ENCODE results near the gene ENC1. TPM values are rescaled to one million over a fixed set of nuclear protein-coding genes. Genes with fewer than 3 reads are reported as not detected.
A peak's percentile ranks its signal among the peaks of the same experiment; 100 is the strongest.
"Not testable (repeated sequence)": the region's sequence is repeated elsewhere in the genome, so short reads cannot be mapped to it uniquely, and the experiment has no call there.

The ENC1 gene, protein sequence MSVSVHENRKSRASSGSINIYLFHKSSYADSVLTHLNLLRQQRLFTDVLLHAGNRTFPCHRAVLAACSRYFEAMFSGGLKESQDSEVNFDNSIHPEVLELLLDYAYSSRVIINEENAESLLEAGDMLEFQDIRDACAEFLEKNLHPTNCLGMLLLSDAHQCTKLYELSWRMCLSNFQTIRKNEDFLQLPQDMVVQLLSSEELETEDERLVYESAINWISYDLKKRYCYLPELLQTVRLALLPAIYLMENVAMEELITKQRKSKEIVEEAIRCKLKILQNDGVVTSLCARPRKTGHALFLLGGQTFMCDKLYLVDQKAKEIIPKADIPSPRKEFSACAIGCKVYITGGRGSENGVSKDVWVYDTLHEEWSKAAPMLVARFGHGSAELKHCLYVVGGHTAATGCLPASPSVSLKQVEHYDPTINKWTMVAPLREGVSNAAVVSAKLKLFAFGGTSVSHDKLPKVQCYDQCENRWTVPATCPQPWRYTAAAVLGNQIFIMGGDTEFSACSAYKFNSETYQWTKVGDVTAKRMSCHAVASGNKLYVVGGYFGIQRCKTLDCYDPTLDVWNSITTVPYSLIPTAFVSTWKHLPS
- total RNA-seq: 0.87 and 1.2 TPM in 2 replicates

DNA sequence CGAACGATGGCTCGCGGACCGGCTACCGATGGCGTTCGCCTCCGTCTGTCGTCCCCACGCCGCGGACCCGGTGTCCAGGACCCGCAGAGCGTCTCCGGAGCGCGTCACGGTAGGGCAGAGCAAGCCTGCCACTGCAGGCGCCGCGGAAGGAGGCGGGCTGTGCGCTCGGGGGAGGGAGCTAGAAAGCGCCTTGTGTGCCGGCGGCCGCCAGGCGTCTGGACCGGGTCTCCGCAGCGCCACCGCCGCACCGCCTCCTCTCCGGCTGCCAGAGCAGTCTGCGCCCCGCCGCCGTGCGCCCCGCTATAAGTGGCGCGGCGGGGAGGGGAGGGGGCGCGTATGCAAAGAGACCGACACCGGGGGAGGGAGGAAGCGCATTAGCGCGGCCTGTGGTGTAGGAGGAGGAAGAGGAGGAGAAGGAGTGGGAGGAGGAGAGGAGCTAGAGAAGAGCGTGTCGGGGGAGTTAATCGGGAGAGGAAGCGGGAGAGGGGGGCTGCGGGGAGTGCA is at the start of gene ENC1:
ENC1 (minus strand) TSS at position 279 of the 504 bp plus-strand sequence. CDS start 4,243 bp downstream, outside the sequence.
- no peaks in the 10 kb centered on the region for H3K9me3 Mint-ChIP-seq
- peak; percentile 71 for DNase-seq (ENCODE audit: low spot score)
- H3K27ac Mint-ChIP-seq: no peak within 1 kb of the TSS
- H3K27me3 Mint-ChIP-seq (ENCODE audit: low read depth): peaks cover 81% of the 10 kb centered on the region
- H3K4me3 Mint-ChIP-seq (ENCODE audit: low read depth): peak within 1 kb of the TSS; percentile 79
- peaks cover 22% of the 10 kb centered on the region for H3K4me1 Mint-ChIP-seq (ENCODE audit: low read depth)
- intact Hi-C loops (cut with micrococcal nuclease): loop anchor here (5.0 to 10.0 kb wide), 3 partner anchors 246 to 443 kb away; no protein-coding TSS in a partner anchor
- H3K36me3 Mint-ChIP-seq (ENCODE audit: low read depth): no peaks in the 10 kb centered on the region

DNA sequence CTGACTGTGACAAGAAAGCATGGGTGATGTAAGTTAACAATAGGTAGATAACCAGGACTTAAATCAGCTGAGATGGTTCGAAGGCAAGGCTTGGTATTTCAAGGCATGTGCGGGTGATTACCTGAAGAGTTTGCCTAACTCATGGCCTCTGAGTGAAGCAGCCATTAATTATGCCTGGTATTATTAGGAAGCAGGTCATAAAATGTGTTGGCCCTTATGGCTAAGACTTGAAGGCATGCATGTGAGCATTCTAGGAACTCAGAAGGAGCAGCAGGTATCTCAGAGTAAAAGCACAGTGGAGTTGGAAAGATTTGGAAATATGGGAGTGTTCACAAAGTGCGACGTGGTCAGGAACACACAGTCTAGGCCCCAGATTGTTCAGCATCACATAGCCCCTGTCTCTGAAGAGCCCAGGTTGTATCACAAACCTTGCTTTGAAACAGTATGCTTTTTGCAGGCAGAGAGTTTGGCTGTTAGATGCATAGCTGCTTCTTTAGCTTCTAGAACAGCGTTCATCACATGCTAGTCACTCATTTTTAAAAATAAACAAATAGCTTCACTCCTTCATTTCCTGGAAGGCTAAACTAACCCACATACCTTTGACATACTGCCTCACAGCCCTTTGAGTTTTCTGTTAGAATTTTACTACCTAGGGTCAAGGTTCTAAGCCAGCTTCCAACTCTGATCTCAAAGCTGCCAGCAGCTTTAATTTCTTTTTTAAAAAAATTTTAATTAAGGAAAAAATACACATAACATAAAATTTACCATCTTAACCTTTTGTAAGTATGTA is 46.6 kb upstream of the ENC1 start:
- intact Hi-C loops (cut with micrococcal nuclease): loop anchor here (10.0 kb wide), 1 partner anchor 368 kb away; the partner anchor contains the start of gene GCNT4
- H3K36me3 Mint-ChIP-seq (ENCODE audit: low read depth): peaks cover 30% of the 10 kb centered on the region
- peaks cover 9% of the 10 kb centered on the region for H3K27me3 Mint-ChIP-seq (ENCODE audit: low read depth)
- no peak overlapping the region for H3K27ac Mint-ChIP-seq
- peaks cover 17% of the 10 kb centered on the region for H3K4me1 Mint-ChIP-seq (ENCODE audit: low read depth)
- DNase-seq (ENCODE audit: low spot score): no peak
- no peaks in the 10 kb centered on the region for H3K9me3 Mint-ChIP-seq
- H3K4me3 Mint-ChIP-seq (ENCODE audit: low read depth): no peak overlapping the region

DNA sequence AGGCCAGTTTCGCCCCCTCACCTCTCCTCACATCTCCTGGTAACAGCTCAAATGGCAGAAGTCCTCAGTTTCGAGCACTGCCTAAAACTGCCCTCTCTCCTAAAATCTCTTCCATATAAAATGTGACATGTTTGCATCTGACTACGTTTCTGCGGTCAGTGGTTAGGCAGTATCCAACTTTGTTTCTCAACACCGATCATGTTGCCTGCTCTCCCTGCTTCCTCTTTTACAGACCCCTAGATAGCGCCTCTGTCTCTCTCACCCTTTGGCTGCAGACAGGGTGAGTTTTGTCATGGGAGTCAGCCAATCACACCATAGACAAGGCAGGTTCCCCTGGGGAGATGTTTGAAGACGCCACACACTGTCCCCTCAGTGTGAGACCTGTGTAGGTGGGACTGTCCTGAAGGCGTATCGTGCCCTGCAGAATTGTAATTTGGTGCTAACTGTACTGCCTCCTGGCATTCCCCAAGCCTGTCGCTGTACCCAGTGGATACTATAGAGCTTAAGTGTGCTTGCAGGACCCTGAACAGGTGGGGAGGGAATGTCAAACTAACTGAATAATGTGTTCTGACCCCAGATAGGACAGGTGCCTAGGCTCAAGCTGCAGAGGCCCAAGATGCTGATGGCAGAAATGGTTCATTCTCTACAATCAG is 45.6 kb upstream of the ENC1 start:
- H3K27ac Mint-ChIP-seq: peak overlapping the region; percentile 23
- peaks cover 17% of the 10 kb centered on the region for H3K4me1 Mint-ChIP-seq (ENCODE audit: low read depth)
- peaks cover 9% of the 10 kb centered on the region for H3K27me3 Mint-ChIP-seq (ENCODE audit: low read depth)
- H3K9me3 Mint-ChIP-seq: no peaks in the 10 kb centered on the region
- peak overlapping the region; percentile 81 for H3K4me3 Mint-ChIP-seq (ENCODE audit: low read depth)
- peaks cover 30% of the 10 kb centered on the region for H3K36me3 Mint-ChIP-seq (ENCODE audit: low read depth)
- DNase-seq (ENCODE audit: low spot score): no peak
- intact Hi-C loops (cut with micrococcal nuclease): loop anchor here (2.0 to 10.0 kb wide), 2 partner anchors 81 to 369 kb away; partner anchors contain the start of genes GCNT4, GFM2 and NSA2

DNA sequence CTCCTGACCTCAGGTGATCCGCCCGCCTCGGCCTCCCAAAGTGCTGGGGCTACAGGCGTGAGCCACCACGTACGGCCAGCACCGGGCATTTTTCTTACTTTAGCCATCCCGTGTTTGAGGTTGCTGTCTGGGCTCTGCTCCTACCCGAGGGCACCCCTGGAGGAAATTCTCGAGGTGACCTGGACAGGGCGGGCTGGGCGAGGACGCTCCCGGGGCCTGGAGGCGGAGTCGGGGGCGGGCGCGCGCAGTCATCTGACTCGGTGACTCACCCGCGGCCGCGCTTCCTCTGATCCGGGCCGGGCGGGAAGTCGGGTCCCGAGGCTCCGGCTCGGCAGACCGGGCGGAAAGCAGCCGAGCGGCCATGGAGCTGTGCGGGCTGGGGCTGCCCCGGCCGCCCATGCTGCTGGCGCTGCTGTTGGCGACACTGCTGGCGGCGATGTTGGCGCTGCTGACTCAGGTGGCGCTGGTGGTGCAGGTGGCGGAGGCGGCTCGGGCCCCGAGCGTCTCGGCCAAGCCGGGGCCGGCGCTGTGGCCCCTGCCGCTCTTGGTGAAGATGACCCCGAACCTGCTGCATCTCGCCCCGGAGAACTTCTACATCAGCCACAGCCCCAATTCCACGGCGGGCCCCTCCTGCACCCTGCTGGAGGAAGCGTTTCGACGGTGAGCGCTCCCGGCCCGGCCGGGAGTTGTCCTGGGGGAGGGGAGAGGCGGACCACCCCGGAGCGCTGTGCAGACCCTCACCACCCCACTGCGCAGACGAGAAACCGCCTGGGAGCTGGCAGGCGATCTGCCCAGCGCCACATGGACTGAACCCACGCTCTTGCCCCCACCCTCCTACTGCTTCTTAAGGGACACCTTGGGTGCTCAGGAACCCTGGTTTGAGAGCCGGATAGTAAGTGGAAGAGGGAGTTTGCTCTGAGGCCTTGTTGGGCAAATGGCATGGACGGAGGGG is 44.6 kb upstream of the ENC1 start, which contains the start of gene HEXB:
HEXB (plus strand) TSS at position 334 of the 952 bp plus-strand sequence; CDS start at position 362, 28 bp downstream.
- H3K9me3 Mint-ChIP-seq: no peaks in the 10 kb centered on the region
- peaks cover 17% of the 10 kb centered on the region for H3K27me3 Mint-ChIP-seq (ENCODE audit: low read depth)
- peak; percentile 79 for DNase-seq (ENCODE audit: low spot score)
- peak within 1 kb of the TSS; percentile 81 for H3K4me3 Mint-ChIP-seq (ENCODE audit: low read depth)
- H3K27ac Mint-ChIP-seq: peak within 1 kb of the TSS; percentile 23
- intact Hi-C loops (cut with micrococcal nuclease): loop anchor here (2.0 to 10.0 kb wide), 2 partner anchors 82 to 370 kb away; partner anchors contain the start of genes GCNT4, GFM2 and NSA2
- H3K36me3 Mint-ChIP-seq (ENCODE audit: low read depth): peaks cover 24% of the 10 kb centered on the region
- H3K4me1 Mint-ChIP-seq (ENCODE audit: low read depth): peaks cover 17% of the 10 kb centered on the region

DNA sequence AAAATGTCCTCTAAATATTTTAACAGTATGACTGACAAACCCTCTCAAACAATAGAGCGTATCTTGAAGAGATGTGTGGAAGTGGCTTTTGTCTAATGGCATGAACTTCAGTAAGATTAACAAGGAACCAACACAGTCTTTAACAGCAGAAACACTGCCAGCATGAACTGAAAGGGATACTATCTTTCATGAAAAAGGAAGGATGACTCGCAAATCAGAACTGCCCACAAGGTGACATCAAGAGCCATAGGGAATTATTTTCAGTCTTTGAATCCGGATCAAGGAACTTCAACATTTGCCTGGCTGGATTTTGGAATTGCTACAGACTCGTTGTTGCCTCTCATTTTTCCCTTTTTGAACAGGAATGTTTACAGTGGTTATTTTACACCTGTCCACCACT is 39.4 kb upstream of the ENC1 start:
- Mint-ChIP-seq H3K27ac (no peak overlapping the region), H3K36me3 (ENCODE audit: low read depth) (no peaks in the 10 kb centered on the region), H3K4me3 (ENCODE audit: low read depth) (no peak overlapping the region), H3K27me3 (ENCODE audit: low read depth) (peaks cover 35% of the 10 kb centered on the region), H3K9me3 (no peaks in the 10 kb centered on the region), H3K4me1 (ENCODE audit: low read depth) (peaks cover 3% of the 10 kb centered on the region)
- intact Hi-C loops (cut with micrococcal nuclease): loop anchor here (10.0 kb wide), 1 partner anchor 375 kb away; the partner anchor contains the start of gene GCNT4
- no peak for DNase-seq (ENCODE audit: low spot score)

DNA sequence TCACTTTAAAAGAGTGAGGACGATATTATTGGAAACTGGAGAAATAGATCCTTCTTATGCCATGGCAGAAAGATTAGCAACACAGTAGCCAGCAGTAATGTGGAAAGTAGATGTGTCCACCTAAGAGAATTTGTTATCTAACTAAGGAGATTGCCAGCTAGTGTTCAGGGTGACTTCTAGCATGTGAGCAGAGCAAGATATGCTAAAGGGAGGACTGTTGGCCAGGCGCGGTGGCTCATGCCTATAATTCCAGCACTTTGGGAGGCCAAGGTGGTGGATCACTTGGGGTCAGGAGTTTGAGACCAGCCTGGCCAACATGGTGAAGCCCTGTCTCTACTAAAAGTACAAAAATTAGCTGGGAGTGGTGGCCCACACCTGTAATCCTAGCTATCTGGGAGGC is 38.8 kb upstream of the ENC1 start:
- H3K4me1 Mint-ChIP-seq (ENCODE audit: low read depth); H3K27ac Mint-ChIP-seq; H3K9me3 Mint-ChIP-seq; H3K36me3 Mint-ChIP-seq (ENCODE audit: low read depth); DNase-seq (ENCODE audit: low spot score); H3K4me3 Mint-ChIP-seq (ENCODE audit: low read depth); intact Hi-C loops (cut with micrococcal nuclease): not testable (repeated sequence)
- peaks cover 36% of the 10 kb centered on the region for H3K27me3 Mint-ChIP-seq (ENCODE audit: low read depth)

DNA sequence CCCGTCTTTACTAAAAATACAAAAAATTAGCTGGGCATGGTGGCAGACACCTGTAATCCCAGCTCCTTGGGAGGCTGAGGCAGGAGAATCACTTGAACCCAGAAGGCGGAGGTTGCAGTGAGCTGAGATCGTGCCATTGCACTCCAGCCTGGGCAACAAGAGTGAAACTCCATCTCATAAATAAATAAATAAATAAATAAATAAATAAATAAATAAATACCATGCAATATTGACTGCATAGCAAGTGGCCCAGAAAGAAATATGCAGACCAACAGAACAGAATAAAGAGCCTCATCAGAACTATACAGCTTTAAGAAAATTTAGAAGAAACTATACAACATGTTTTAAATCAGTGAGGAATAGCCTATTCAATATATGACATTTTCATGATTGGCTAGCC is 37.6 kb upstream of the ENC1 start:
- DNase-seq (ENCODE audit: low spot score); H3K9me3 Mint-ChIP-seq; H3K4me1 Mint-ChIP-seq (ENCODE audit: low read depth); intact Hi-C loops (cut with micrococcal nuclease); H3K4me3 Mint-ChIP-seq (ENCODE audit: low read depth); H3K27ac Mint-ChIP-seq; H3K36me3 Mint-ChIP-seq (ENCODE audit: low read depth): not testable (repeated sequence)
- H3K27me3 Mint-ChIP-seq (ENCODE audit: low read depth): peaks cover 38% of the 10 kb centered on the region

DNA sequence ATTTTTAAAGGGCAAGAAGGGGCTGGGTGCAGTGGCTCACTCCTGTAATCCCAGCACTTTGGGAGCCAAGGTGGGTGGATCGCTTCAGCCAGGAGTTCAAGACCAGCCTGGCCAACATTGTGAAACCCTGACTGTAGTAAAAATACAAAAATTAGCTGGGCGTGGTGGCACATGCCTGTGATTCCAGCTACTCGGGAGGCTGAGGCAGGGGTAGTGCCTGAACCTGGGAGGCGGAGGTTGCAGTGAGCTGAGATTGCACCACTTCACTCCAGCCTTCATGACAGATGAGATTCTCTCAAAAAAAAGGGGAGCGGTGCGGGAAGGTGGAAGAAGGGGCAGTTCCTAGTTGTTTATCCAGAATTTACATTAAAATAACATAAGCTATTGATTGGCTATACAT is 35.9 kb upstream of the ENC1 start:
- H3K36me3 Mint-ChIP-seq (ENCODE audit: low read depth); intact Hi-C loops (cut with micrococcal nuclease): not testable (repeated sequence)
- peaks cover 36% of the 10 kb centered on the region for H3K27me3 Mint-ChIP-seq (ENCODE audit: low read depth)

DNA sequence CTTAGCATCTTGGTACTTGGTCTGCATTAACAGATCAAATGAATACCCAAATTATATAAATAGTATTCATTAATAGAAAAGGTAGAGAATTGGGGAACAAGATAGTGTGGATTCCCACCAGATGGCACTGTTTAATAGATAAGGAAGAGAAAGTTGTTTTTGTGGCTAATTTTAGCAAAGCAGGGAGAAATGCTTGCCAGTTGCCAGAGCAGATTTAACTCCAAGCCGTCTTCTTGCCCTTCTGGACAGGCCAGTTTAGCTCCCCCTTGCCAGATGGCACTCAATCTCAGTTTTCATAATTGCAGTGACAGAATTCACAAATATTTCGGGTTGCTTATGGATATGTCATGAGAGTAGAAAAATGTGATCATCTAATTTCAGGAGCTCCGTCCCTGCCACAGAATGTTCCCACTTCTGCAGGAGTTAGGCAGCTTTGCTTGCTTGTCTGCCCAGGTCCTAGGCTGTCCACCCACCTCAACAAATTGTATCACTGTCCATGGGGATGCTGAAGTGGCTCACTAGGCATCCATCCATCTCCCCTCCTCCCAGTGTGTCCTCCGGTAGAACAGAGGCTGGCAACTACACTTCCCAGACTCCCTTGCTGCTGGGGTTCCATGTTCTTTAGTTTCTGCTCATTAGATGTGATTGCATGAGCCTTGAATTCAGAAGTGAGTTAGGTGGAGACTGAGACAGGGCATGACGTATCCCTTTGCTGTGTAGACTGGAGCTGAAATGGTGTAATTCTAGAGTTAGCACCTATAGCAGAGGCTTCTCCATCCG is 32.7 kb upstream of the ENC1 start:
- no peaks in the 10 kb centered on the region for H3K36me3 Mint-ChIP-seq (ENCODE audit: low read depth)
- DNase-seq (ENCODE audit: low spot score): no peak
- no peaks in the 10 kb centered on the region for H3K4me1 Mint-ChIP-seq (ENCODE audit: low read depth)
- no peak overlapping the region for H3K4me3 Mint-ChIP-seq (ENCODE audit: low read depth)
- no peaks in the 10 kb centered on the region for H3K9me3 Mint-ChIP-seq
- no peak overlapping the region for H3K27ac Mint-ChIP-seq
- H3K27me3 Mint-ChIP-seq (ENCODE audit: low read depth): peaks cover 17% of the 10 kb centered on the region
- intact Hi-C loops (cut with micrococcal nuclease): loop anchor here (2.0 kb wide), 1 partner anchor 246 kb away; no protein-coding TSS in a partner anchor

More for the DNA sequence above, 35.9 kb upstream of the ENC1 start:
- H3K9me3 Mint-ChIP-seq; H3K4me3 Mint-ChIP-seq (ENCODE audit: low read depth); H3K4me1 Mint-ChIP-seq (ENCODE audit: low read depth); DNase-seq (ENCODE audit: low spot score); H3K27ac Mint-ChIP-seq: not testable (repeated sequence)

DNA sequence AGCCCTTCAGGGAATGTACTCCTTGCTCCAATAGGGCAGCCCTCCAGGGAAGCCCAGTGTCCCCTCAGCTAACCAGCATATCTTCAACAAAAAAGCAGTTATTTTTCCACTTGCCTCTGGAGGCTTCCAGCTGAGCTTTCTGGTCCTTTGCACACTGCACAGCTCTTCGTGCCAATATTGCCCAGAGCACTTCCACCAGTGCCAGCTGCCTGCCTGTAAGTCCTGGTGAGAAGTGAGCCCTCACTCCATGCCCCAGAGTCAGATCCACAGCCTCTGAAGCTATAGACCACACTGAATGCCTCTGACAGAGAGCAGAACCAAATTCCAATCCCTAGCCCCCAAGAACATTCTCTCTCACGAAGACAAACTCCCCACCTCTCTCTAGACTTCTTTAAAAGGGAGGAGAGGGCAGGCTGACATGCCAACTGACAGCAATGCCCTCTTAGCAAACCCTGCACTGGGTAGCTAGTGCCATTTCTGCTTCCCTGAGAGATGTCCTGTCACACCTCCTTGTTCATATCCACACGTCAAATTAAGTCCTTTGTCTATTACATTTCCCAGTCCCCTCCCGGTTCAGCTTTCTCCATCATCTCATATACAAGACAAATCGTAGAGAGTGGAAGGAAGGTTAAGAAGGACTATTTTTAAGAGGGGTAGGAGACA is 31.8 kb upstream of the ENC1 start:
- intact Hi-C loops (cut with micrococcal nuclease): loop anchor here (2.0 kb wide), 1 partner anchor 246 kb away; no protein-coding TSS in a partner anchor
- no peaks in the 10 kb centered on the region for H3K4me1 Mint-ChIP-seq (ENCODE audit: low read depth)

More for the DNA sequence above, 31.8 kb upstream of the ENC1 start:
- H3K36me3 Mint-ChIP-seq (ENCODE audit: low read depth): no peaks in the 10 kb centered on the region
- no peak for DNase-seq (ENCODE audit: low spot score)
- H3K27me3 Mint-ChIP-seq (ENCODE audit: low read depth): peaks cover 17% of the 10 kb centered on the region
- no peak overlapping the region for H3K4me3 Mint-ChIP-seq (ENCODE audit: low read depth)
- no peak overlapping the region for H3K27ac Mint-ChIP-seq
- no peaks in the 10 kb centered on the region for H3K9me3 Mint-ChIP-seq
